GM18858 (cell line): Measurements from ENCODE around the gene PRR7.
A peak's percentile ranks its signal among the peaks of the same experiment; 100 is the strongest.
"Not testable (repeated sequence)": the region's sequence is repeated elsewhere in the genome, so short reads cannot be mapped to it uniquely, and the experiment has no call there.

Source experiments
- ATAC-seq: cut with Tn5 transposase; IDR thresholded peaks from one replicate; pipeline ENCODE4 v1.9.1; 2021; ENCODE audit not compliant: unreplicated experiment

PRR7 gene

GRCh38 chr5:177446200-177447065, at the start of gene PRR7:
Gene PRR7 (plus strand): TSS chr5:177446814. CDS start chr5:177455068, 8,254 bp downstream.
- ATAC-seq: peak; percentile 40

- ATAC-seq: no peak
Observed at GRCh38 chr5:177397875-177398390, 48.7 kb upstream of the PRR7 start.

GRCh38 chr5:177399997-177400868, 46.4 kb upstream of the PRR7 start, which contains the start of gene PFN3:
Gene PFN3 (minus strand): TSS chr5:177400661. CDS start chr5:177400576, 85 bp downstream.
- no peak for ATAC-seq

- no peak for ATAC-seq
Observed at GRCh38 chr5:177402271-177403043, 44.2 kb upstream of the PRR7 start.

GRCh38 chr5:177403102-177403791, 43.4 kb upstream of the PRR7 start:
- ATAC-seq: no peak

GRCh38 chr5:177403792-177404640, 42.6 kb upstream of the PRR7 start:
- peak; percentile 56 for ATAC-seq

- no peak for ATAC-seq
Observed at GRCh38 chr5:177404641-177405179, 41.9 kb upstream of the PRR7 start.

GRCh38 chr5:177405312-177405711, 41.3 kb upstream of the PRR7 start:
- ATAC-seq: no peak

- no peak for ATAC-seq
Observed at GRCh38 chr5:177405805-177406204, 40.8 kb upstream of the PRR7 start.

- ATAC-seq: no peak
Observed at GRCh38 chr5:177409043-177409801, 37.4 kb upstream of the PRR7 start, which contains the start of gene F12. Gene F12 (minus strand): TSS chr5:177409564. CDS start chr5:177409527, 37 bp downstream.

- no peak for ATAC-seq
Observed at GRCh38 chr5:177410575-177410974, 36.0 kb upstream of the PRR7 start.

- ATAC-seq: no peak
Observed at GRCh38 chr5:177412603-177413233, 33.9 kb upstream of the PRR7 start.

- no peak for ATAC-seq
Observed at GRCh38 chr5:177414481-177414880, 32.1 kb upstream of the PRR7 start.

GRCh38 chr5:177417081-177417480, 29.5 kb upstream of the PRR7 start:
- not testable (repeated sequence) for ATAC-seq

- no peak for ATAC-seq
Observed at GRCh38 chr5:177419046-177419445, 27.6 kb upstream of the PRR7 start.

GRCh38 chr5:177420472-177420871, 26.1 kb upstream of the PRR7 start:
- ATAC-seq: not testable (repeated sequence)

GRCh38 chr5:177421062-177421798, 25.4 kb upstream of the PRR7 start:
- no peak for ATAC-seq
